DMS53 treated with DMSO at 0.1 percent for 48 hours (cell line): ENCODE results near the gene CHIC2.
"Not testable (repeated sequence)": the region's sequence is repeated elsewhere in the genome, so short reads cannot be mapped to it uniquely, and the experiment has no call there.

Experiments
- DNase-seq: peaks from one replicate; lab custom pipeline; 2025; ENCODE audit not compliant: unreplicated experiment; lab: John Stamatoyannopoulos, UW

The CHIC2 gene

GRCh38 chr4:54064317-54065111 lies at the start of gene CHIC2:
CHIC2 (minus strand) TSS chr4:54064605; CDS start chr4:54064300, 305 bp downstream.
- peak; percentile 52 for DNase-seq

GRCh38 chr4:54113206-54113605 lies 48.8 kb upstream of the CHIC2 start:
- not testable (repeated sequence) for DNase-seq

- no peak for DNase-seq
These were observed 45.6 kb upstream of the CHIC2 start for GRCh38 chr4:54110019-54110416.

GRCh38 chr4:54109241-54110018 lies 45.0 kb upstream of the CHIC2 start:
- DNase-seq: no peak

- no peak for DNase-seq
These were observed 43.7 kb upstream of the CHIC2 start for GRCh38 chr4:54107951-54108748.

- no peak for DNase-seq
These were observed 40.5 kb upstream of the CHIC2 start for GRCh38 chr4:54104907-54105306.

- no peak for DNase-seq
These were observed 38.8 kb upstream of the CHIC2 start for GRCh38 chr4:54103190-54103574.

- DNase-seq: no peak
These were observed 38.2 kb upstream of the CHIC2 start for GRCh38 chr4:54102531-54103106.

GRCh38 chr4:54101190-54102041 lies 37.0 kb upstream of the CHIC2 start:
- DNase-seq: peak; percentile 8

- no peak for DNase-seq
These were observed 36.3 kb upstream of the CHIC2 start for GRCh38 chr4:54100595-54101189.

GRCh38 chr4:54099748-54100574 lies 35.6 kb upstream of the CHIC2 start, which contains the start of gene GSX2:
GSX2 (plus strand) TSS chr4:54100163; CDS start chr4:54100345, 182 bp downstream.
- DNase-seq: no peak

- no peak for DNase-seq
These were observed 34.9 kb upstream of the CHIC2 start for GRCh38 chr4:54099287-54099747.

GRCh38 chr4:54098375-54098774 lies 34.0 kb upstream of the CHIC2 start:
- DNase-seq: no peak

GRCh38 chr4:54097152-54097551 lies 32.7 kb upstream of the CHIC2 start:
- DNase-seq: no peak

- no peak for DNase-seq
These were observed 32.0 kb upstream of the CHIC2 start for GRCh38 chr4:54096295-54096962.

- DNase-seq: no peak
These were observed 30.9 kb upstream of the CHIC2 start for GRCh38 chr4:54095110-54095825.

- no peak for DNase-seq
These were observed 30.0 kb upstream of the CHIC2 start for GRCh38 chr4:54094451-54094850.
